HG03378 (cell line): ENCODE data around the gene TYW1B.
A peak's percentile ranks its signal among the peaks of the same experiment; 100 is the strongest.
"Not testable (repeated sequence)": the region's sequence is repeated elsewhere in the genome, so short reads cannot be mapped to it uniquely, and the experiment has no call there.

Source experiments
- ATAC-seq: cut with Tn5 transposase; IDR thresholded peaks from one replicate; pipeline ENCODE4 v1.9.1; 2021; ENCODE audit warnings: mild to moderate bottlenecking, moderate library complexity; ENCODE audit not compliant: unreplicated experiment

Gene TYW1B

GRCh38 chr7:72827839-72828591 lies at the start of gene TYW1B:
TSS of gene TYW1B (minus strand) at chr7:72828200. CDS start at chr7:72828075, 125 bp downstream.
- ATAC-seq: peak; percentile 84

GRCh38 chr7:72867591-72867990 lies 39.6 kb upstream of the TYW1B start:
- not testable (repeated sequence) for ATAC-seq

DNA sequence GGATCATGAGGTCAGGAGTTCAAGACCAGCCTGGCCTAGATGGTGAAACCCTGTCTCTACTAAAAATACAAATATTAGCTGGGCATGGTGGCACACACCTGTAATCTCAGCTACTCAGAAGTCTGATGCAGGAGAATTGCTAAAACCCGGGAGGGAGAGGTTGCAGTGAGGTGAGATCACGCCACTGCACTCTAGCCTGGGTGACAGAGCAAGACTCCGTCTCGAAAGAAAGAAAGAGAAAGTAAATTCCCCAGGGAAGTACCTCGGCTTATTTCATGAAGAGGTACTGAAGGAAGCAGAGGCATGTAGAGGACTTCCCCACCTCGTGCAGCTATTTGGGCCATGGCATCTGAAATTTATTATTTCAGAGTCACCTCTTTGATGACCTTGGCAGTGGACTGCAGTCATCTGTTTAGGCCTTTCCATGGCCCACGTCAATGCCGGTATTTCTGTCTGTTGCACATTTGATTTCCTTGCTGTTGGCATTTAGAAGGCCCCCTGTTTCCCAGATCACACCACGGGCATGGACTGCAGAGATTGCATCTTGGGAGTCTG lies 30.9 kb upstream of the TYW1B start:
- ATAC-seq: not testable (repeated sequence)

DNA sequence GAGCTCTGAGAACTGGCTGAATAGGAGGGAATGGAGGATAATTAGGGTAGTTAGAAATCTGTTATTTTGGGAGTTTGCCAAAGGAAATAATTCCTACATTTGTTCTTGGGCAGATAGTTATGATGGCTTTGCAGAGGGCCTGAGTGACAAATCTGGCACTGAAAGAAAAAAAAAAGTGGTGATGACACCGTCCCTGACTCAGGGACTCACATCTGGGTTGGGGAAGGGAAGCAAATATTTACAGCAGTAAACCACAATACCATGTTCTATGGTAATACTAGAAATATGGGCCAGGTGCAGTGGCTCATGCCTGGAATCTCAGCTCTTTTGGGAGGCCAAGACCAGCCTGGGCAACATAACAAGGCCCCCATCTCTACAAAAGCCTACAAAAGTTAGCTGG lies 29.9 kb upstream of the TYW1B start:
- not testable (repeated sequence) for ATAC-seq

GRCh38 chr7:72855261-72855660 lies 27.3 kb upstream of the TYW1B start:
- ATAC-seq: not testable (repeated sequence)

DNA sequence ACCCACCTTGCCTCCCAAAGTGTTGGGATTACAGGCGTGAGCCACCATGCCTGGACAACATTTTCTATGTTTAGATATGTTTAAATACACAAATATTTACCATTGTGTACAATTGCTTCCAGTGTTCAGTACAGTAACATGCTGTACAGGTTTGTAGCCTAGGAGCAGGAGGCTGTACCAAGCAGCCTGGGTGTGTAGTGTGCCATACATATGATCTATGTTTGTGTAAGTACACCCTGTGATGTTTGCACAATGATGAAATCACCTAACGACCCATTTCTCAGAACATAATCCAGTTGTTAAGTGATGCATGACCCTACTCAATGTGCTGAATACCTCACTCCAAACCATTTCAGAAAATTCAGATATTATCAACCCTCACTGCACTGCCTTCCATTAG lies 24.9 kb upstream of the TYW1B start:
- not testable (repeated sequence) for ATAC-seq

DNA sequence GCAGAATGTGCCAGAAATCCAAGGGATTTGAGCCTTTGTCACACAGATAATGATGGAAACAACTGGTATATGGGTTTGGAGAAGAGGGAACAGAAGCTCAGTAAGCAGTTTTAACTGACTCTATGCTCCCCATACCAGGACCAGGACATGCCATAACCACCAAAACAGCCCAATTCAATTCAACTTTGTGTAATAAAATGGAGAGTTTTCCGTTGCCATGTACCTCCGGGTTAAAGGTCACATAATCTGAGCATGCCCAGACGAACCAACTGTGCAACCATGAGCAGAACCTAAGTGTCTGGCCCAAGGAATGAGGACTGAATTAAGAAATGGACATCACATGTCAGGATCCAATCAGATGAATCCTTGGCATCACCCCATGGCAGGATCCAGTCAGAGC lies 22.7 kb upstream of the TYW1B start:
- not testable (repeated sequence) for ATAC-seq

GRCh38 chr7:72844146-72844545 lies 16.1 kb upstream of the TYW1B start:
- not testable (repeated sequence) for ATAC-seq

GRCh38 chr7:72843166-72843565 lies 15.2 kb upstream of the TYW1B start:
- not testable (repeated sequence) for ATAC-seq

DNA sequence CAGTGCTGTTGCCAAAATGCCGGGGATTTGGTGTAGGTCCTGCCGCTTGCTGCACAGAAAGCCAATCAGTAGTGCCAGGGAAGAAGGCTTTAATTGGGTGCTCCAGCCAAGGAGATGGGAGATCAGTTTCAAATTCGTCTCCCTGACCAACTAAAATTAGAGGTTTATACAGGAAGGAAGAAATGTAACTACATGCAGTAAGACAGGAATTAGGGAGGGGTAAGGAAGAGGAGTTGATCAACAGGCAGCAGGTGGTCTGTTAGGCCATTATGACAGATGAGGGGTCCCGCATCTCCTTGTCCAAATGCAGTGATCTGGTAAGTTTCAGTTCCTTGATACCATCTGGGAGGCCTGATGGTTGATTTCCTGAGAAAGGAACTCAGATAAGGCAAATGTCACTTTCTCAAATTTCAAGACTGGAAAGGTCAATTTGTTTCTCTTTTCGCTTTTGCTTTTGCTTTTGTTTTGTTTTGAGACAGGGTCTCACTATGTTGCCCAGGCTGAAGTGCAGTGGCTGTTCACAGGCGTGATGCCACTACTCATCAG lies 13.0 kb upstream of the TYW1B start:
- ATAC-seq: not testable (repeated sequence)

DNA sequence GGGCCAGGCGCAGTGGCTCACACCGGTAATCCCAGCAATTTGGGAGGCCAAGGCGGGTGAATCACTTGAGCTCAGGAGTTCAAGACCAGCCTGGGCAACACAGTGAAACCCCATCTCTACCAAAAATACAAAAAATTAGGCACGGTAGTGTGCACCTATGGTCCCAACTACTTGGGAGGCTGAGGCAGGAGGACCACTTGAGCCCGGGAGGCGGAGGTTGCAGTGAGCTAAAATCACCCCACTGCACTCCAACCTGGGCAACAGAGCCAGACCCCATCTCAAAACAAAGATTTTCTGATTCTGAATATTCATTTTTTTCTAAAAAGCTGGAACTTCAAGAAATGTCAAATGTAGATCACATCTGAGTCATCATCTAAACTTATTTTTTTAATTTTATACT lies 10.3 kb upstream of the TYW1B start:
- not testable (repeated sequence) for ATAC-seq

GRCh38 chr7:72837291-72837690 lies 9.3 kb upstream of the TYW1B start:
- ATAC-seq: not testable (repeated sequence)

GRCh38 chr7:72830567-72830966 lies 2.6 kb upstream of the TYW1B start:
- not testable (repeated sequence) for ATAC-seq

DNA sequence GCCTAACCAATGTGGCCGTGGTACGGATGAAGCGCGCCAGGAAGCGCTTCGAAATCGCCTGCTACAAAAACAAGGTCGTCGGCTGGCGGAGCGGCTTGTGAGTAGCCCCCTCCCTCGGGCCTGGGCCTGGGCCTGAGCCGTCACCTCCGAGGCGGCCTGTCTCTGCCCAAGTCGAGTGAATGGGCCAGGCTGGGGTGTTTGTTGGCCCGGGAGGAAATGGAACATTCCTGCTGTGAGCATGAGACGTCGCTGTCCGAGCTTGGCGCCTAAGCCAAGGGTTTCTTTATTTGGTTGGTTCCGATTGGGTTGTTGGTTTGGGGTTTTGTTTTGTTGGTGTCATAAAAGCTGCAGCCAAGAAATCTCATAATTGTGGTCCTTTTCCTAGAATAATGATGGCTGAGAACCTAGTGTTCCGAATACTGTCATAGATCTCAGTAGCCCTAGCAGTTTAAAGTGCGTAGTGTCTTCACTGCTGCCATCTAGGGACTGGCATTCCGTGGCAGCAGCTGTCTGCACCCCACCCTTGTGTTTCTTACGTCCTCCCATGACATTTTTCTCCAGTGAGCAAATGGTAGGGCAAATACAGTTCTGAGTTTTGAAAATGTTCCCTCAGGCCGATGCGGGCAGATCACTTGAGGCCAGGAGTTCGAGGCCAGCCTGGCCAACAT lies 1.8 kb upstream of the TYW1B start:
- peak; percentile 35 for ATAC-seq

DNA sequence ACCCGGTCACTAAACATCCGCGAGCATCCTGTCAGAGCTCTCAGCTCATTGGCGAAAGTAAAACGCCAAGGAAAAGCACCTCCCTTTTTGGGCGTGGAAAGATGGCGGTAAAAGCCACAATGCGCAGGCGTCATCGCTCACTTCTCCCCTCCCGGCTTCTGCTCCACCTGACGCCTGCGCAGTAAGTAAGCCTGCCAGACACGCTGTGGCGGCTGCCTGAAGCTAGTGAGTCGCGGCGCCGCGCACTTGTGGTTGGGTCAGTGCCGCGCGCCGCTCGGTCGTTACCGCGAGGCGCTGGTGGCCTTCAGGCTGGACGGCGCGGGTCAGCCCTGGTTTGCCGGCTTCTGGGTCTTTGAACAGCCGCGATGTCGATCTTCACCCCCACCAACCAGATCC lies 1.3 kb upstream of the TYW1B start:
- ATAC-seq: peak; percentile 62

DNA sequence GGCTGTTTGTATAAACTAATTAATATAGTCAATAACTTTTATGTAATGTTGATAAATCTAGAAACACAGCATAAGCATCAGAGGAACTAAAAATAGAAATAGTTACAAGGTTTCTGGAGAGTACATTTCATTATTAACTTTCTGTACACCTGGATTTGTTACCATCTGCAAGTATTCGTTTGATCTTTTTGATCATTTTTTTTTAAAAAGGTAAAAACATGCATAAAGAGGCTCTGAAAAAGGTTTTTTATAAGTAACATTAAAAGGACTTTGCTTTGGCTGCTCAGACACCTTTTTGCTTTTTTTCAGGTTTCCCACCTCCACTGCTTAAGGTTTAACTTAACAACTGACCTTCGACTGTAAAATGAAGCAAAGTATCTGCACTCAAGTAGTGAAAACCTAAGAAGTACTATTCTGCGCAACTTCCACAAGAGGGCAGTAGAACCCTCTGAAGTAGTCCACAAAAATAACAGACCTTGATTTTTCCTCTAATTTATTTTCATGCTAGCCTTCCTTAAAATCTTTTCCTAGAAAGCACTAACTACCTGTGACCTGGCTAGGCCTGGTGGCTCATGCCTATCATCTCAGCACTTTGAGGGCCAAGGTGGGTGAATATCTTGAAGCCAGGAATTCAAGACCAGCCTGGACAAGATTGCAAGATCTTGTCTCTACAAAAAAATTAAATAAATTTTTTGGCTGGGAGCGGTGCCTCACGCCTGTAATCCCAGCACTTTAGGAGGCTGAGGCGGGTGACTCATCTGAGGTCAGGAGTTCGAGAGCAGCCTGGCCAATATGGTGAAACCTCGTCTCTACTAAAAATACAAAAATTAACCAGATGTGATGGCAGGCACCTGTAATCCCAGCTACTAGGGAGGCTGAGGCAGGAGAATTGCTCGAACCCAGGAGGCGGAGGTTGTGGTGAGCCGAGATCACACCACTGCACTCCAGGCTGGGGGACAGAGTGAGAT lies 4.0 kb downstream of the TYW1B start:
- ATAC-seq: not testable (repeated sequence)

GRCh38 chr7:72822497-72822896 lies 5.5 kb downstream of the TYW1B start:
- not testable (repeated sequence) for ATAC-seq

DNA sequence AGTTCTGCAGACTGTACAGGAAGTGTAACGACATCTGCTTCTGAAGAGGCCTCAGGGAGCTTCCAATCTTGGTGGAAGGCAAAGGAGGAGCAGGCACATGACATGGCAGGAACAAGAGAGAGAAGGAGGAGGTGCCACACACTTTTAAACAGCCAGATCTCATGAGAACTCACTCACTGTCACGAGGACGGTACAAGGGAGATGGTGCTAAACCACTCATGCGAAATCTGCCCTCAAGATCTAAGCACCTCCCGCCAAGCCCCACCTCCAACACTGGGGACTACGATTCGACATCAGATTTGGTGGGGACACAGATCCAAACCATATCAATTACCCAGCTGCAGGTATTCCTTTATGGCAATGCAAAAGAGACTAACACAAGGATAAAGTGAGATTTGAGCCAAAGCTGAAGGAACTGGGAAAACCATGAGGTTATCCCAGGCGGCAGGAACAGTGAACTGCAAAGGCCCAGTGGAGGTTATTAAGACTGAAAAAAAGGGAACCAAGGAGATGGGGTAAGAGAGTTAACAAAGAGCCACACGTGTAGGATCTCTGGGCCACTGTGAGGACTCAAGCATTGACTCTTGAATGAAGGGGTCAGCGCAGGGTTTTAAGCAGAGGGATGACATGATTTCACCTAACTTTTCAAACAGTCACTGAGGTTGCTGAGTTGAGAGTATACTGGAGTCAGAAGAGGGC lies 9.2 kb downstream of the TYW1B start:
- not testable (repeated sequence) for ATAC-seq

- ATAC-seq: not testable (repeated sequence)
Measured at GRCh38 chr7:72817661-72818060, 10.3 kb downstream of the TYW1B start.
